Gastrocnemius medialis (tissue), 4 donors: Measurements from ENCODE around the gene TNF. TPM values are rescaled to one million over a fixed set of nuclear protein-coding genes. Genes with fewer than 3 reads are reported as not detected.
A peak's percentile ranks its signal among the peaks of the same experiment; 100 is the strongest.

Experiments used
- ATAC-seq, 2 donors: fragments of 150-250 bp; one replicate each; pipeline ENCODE4 v1.9.1; 2016
- DNase-seq, 2 donors: peaks; one replicate each; pipeline ENCODE4 v3.0.0-alpha.2; 2019
- H3K27ac ChIP-seq, 4 donors: fragments of 200-600 bp; sonication (generic); 1 replicate in 1 of 4; 2 replicates in 3 of 4; pipeline ENCODE4 v1.5.1; 2016 to 2018; ENCODE audit warnings: mild to moderate bottlenecking in 2 of 4, moderate library complexity in 1 of 4
- H3K27me3 ChIP-seq, 3 donors: fragments of 200-600 bp; sonication (generic) in 2 of 3; 1 replicate in 1 of 3; 2 replicates in 2 of 3; pipeline versions ENCODE4 v1.5.1 to v1.6.0; 2016 to 2019; ENCODE audit warnings: mild to moderate bottlenecking in 1 of 3, moderate library complexity in 1 of 3
- H3K36me3 ChIP-seq, 2 donors: fragments of 200-600 bp; sonication (generic) in 1 of 2; one replicate each; pipeline ENCODE4 v1.5.1; 2017 to 2018
- H3K4me1 ChIP-seq, 2 donors: fragments of 200-600 bp; sonication (generic) in 1 of 2; one replicate each; pipeline ENCODE4 v1.5.1; 2016 to 2017; ENCODE audit warnings: mild to moderate bottlenecking in 2 of 2
- H3K4me3 ChIP-seq, 4 donors: fragments of 200-600 bp; sonication (generic) in 3 of 4; 1 replicate in 1 of 4; 2 replicates in 3 of 4; pipeline ENCODE4 v1.5.1; 2016 to 2019; ENCODE audit warnings: mild to moderate bottlenecking in 2 of 4
- H3K9me3 ChIP-seq, 3 donors: fragments of 200-600 bp; sonication (generic) in 2 of 3; 1 replicate in 1 of 3; 2 replicates in 2 of 3; pipeline ENCODE4 v1.5.1; 2016 to 2019
- POLR2A ChIP-seq, 2 donors: fragments of 450-650 bp; IDR thresholded peaks; one replicate each; pipeline ENCODE4 v1.6.1; 2017; ENCODE audit warnings: antibody characterized with exemption in 2 of 2, mild to moderate bottlenecking in 2 of 2, moderate library complexity in 2 of 2
- in situ Hi-C, 4 donors: fragments of 200-750 bp; cut with MboI; loops; one replicate each; pipeline versions ENCODE4 v1.15.0 to v1.8.0; 2017; ENCODE audit warnings: low sequenced_read_pairs in 4 of 4
- intact Hi-C: fragments of 100-400 bp; cut with DNase I; formaldehyde crosslinking; loops from one replicate; pipeline ENCODE4 v1.15.1; 2023; ENCODE audit warnings: low total_unique reads
- total RNA-seq, 4 donors: library from RNA; depleted of rRNA; stranded (reverse); fragments of >200 nt; gene quantifications; one replicate each; pipeline versions ENCODE4 v1.1.0 to v1.2.3, GENCODE V29; 2016
- TF ChIP-seq, protein P1 (sequence below), 5 experiments: fragments of 450-650 bp in 3 of 5; fragments of 200-600 bp in 2 of 5; sonication (generic) in 2 of 5; IDR thresholded peaks in 4 of 5; conservative IDR thresholded peaks in 1 of 5; 1 replicate in 4 of 5; 2 replicates in 1 of 5; pipeline ENCODE4 v1.5.1; 2016 to 2019; ENCODE audit warnings: antibody characterized with exemption in 5 of 5, mild to moderate bottlenecking in 3 of 5, moderate library complexity in 3 of 5

The TNF gene
- total RNA-seq, 4 donors from 2014 or later, result 0.23 to 0.87 TPM; not detected in 2

DNA sequence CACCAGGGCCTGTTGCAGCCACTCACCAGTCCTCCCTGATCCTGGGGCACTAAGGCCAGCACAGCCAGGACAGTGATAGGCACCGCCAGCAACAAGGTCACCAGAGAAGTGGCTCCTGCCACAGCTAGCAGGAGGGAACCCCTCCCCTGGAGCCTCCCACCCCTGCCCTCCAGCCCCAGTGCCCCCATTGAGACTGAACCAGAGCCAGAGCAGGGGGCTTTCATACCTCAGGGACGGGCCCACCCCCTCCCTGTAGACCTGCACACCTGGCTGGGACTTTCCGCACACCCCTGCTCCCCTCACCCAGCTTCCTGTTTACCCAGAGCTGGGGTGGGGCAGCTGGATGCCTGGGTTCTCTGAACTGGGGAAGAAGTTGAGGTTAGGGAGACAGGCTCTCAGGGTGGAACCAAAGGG is 6.9 kb downstream of the TNF start, which contains the start of gene LTB:
LTB (minus strand) TSS at position 195 of the 414 bp plus-strand sequence; CDS start at position 188, 7 bp downstream.
- in situ Hi-C loops, result no loop called here
- H3K4me1 ChIP-seq, result peaks cover 0 to 5% of the 10 kb centered on the region in 2 donors

DNA sequence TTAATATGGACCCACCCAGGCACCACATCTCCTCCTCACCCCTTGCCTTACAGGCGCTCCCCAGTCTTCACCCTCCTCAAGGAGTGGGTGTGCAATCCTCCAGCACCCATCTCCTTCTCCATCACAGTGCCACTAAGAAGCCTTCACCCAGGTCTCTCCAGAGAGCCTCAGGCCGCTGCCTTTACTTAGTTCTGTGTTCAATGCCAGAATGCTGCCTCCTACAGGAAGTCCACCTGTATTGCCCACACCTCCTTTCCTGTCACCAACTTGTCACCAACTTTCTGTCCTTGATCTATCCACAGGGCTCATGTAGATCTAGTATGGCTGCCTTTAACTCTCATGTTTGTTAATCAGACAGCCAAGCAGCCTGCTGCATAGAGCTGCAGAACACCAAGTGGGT is 10.1 kb downstream of the TNF start:
- Histone ChIP-seq H3K36me3 (no peaks in the 10 kb centered on the region), H3K4me3 (no peak overlapping the region), H3K4me1 (peaks cover 0 to 3% of the 10 kb centered on the region in 2 donors), H3K27me3 (peaks cover 0 to 5% (median 0%) of the 10 kb centered on the region in 3 donors), H3K27ac (no peak overlapping the region), H3K9me3 (no peaks in the 10 kb centered on the region)
- in situ Hi-C loops, result no loop called here
- ATAC-seq (no peak), DNase-seq (no peak)
- intact Hi-C loops, result no loop called here
- TF ChIP-seq POLR2A (IDR thresholded peaks at IDR 0.05), result no peak
- TF ChIP-seq, protein P1, sequence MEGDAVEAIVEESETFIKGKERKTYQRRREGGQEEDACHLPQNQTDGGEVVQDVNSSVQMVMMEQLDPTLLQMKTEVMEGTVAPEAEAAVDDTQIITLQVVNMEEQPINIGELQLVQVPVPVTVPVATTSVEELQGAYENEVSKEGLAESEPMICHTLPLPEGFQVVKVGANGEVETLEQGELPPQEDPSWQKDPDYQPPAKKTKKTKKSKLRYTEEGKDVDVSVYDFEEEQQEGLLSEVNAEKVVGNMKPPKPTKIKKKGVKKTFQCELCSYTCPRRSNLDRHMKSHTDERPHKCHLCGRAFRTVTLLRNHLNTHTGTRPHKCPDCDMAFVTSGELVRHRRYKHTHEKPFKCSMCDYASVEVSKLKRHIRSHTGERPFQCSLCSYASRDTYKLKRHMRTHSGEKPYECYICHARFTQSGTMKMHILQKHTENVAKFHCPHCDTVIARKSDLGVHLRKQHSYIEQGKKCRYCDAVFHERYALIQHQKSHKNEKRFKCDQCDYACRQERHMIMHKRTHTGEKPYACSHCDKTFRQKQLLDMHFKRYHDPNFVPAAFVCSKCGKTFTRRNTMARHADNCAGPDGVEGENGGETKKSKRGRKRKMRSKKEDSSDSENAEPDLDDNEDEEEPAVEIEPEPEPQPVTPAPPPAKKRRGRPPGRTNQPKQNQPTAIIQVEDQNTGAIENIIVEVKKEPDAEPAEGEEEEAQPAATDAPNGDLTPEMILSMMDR (IDR thresholded peaks at IDR 0.05 in 4 of 5, conservative IDR thresholded peaks at IDR 0.05 in 1 of 5), result no peak

More for the DNA sequence above, 6.9 kb downstream of the TNF start, which contains the start of gene LTB:
- peak within 1 kb of the TSS; percentile 67 to 96 (median 90) for H3K4me3 ChIP-seq
- H3K27me3 ChIP-seq, result no peaks in the 10 kb centered on the region
- no peaks in the 10 kb centered on the region for H3K36me3 ChIP-seq
- H3K27ac ChIP-seq, result peak within 1 kb of the TSS; percentile 74 to 84 (median 77)
- TF ChIP-seq, protein P1 (IDR thresholded peaks at IDR 0.05 in 4 of 5, conservative IDR thresholded peaks at IDR 0.05 in 1 of 5), result no peak
- no peak for TF ChIP-seq POLR2A (IDR thresholded peaks at IDR 0.05)
- DNase-seq (no peak), ATAC-seq (no peak)
- intact Hi-C loops, result no loop called here
- no peaks in the 10 kb centered on the region for H3K9me3 ChIP-seq

DNA sequence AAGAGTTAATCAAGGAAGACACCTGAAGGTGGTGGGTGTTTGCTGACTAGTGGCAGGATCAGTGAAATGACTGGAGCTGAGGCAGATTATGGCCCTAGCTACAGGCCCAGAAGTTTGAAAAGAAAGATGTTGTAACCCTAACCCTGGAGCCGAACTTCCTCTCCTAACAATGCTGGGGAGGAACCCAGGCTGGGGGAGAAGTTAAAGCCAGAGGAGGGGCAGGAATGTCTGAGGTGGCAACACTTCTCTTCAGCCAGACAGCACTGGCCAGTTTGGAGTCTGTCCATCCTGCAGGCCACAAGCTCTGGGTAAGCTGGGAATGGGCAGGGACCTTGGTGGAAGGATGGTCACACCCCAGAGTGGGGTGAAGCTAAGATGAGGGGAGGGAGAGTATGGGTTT is 10.6 kb downstream of the TNF start, which contains the start of gene LST1:
LST1 (plus strand) TSS at position 270 of the 400 bp plus-strand sequence. CDS start 1,023 bp downstream, outside the sequence.
- Histone ChIP-seq H3K36me3 (no peaks in the 10 kb centered on the region), H3K4me1 (no peaks in the 10 kb centered on the region), H3K4me3 (no peak within 1 kb of the TSS), H3K27me3 (peaks cover 0 to 5% (median 0%) of the 10 kb centered on the region in 3 donors), H3K27ac (no peak within 1 kb of the TSS), H3K9me3 (no peaks in the 10 kb centered on the region)
- intact Hi-C loops (no loop called here), in situ Hi-C loops (no loop called here)
- TF ChIP-seq, protein P1 (IDR thresholded peaks at IDR 0.05 in 4 of 5, conservative IDR thresholded peaks at IDR 0.05 in 1 of 5), result no peak
- no peak for TF ChIP-seq POLR2A (IDR thresholded peaks at IDR 0.05)
- ATAC-seq, result no peak
- DNase-seq, result no peak

DNA sequence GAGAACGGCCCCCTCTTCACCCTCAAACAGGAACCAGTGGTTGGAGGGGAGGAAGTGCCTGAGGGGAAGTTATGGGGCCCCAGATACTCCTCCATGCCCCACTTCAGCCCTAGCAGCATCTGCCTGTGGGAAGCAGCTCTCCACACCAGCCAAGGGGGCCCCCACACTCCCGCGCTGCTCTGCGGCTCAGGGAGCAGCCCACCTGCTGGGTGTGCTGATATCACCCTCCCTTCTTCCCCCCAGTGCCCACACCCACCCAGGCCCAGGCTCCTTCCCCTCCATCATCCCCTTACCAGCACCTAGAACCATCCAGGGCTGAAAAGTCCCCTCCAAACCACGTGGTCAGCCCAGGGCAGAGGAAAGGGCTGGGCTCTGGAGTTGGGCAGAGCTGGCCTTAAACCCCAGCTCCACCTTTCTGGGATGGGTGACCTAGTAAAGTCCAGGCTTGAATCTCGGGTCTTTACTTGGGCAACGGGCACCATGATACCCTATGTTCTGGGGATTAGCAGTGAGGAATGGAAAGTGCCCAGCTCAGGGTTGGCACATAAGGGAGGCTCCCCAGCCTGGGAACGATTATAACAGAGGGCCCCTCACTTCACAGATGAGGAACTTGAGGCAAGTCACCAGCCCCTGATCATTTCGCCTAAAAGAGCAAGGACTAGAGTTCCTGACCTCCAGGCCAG is 11.4 kb downstream of the TNF start:
- no peak for ATAC-seq
- no peaks in the 10 kb centered on the region for H3K9me3 ChIP-seq
- DNase-seq, result no peak
- intact Hi-C loops (no loop called here), in situ Hi-C loops (no loop called here)
- H3K36me3 ChIP-seq, result no peaks in the 10 kb centered on the region
- H3K27me3 ChIP-seq, result peaks cover 0 to 5% (median 0%) of the 10 kb centered on the region in 3 donors
- H3K27ac ChIP-seq, result no peak overlapping the region
- no peak overlapping the region for H3K4me3 ChIP-seq
- no peaks in the 10 kb centered on the region for H3K4me1 ChIP-seq
- TF ChIP-seq POLR2A (IDR thresholded peaks at IDR 0.05), result no peak
- TF ChIP-seq, protein P1 (IDR thresholded peaks at IDR 0.05 in 4 of 5, conservative IDR thresholded peaks at IDR 0.05 in 1 of 5), result no peak
